ENCODE results near the gene HMGCS2.
"Not testable (repeated sequence)": the region's sequence is repeated elsewhere in the genome, so short reads cannot be mapped to it uniquely, and the experiment has no call there.

Gene HMGCS2

GRCh38 chr1:119786473-119787050 lies 17.9 kb upstream of the HMGCS2 start:
- not testable (repeated sequence) for DNase-seq

GRCh38 chr1:119786046-119786445 lies 17.3 kb upstream of the HMGCS2 start:
- not testable (repeated sequence) for DNase-seq

- DNase-seq: no peak
These were observed 15.6 kb upstream of the HMGCS2 start for GRCh38 chr1:119784191-119784781.

- DNase-seq: no peak
These were observed 14.9 kb upstream of the HMGCS2 start for GRCh38 chr1:119783354-119784185.

GRCh38 chr1:119782631-119783325 lies 14.1 kb upstream of the HMGCS2 start:
- DNase-seq: no peak

- DNase-seq: no peak
These were observed 12.9 kb upstream of the HMGCS2 start for GRCh38 chr1:119781434-119782210.

- no peak for DNase-seq
These were observed 11.2 kb upstream of the HMGCS2 start for GRCh38 chr1:119779869-119780356.

- DNase-seq: no peak
These were observed 10.3 kb upstream of the HMGCS2 start for GRCh38 chr1:119778886-119779560.

- no peak for DNase-seq
These were observed 9.7 kb upstream of the HMGCS2 start for GRCh38 chr1:119778359-119778758.

GRCh38 chr1:119774746-119775490 lies 6.2 kb upstream of the HMGCS2 start:
- DNase-seq: no peak

GRCh38 chr1:119773711-119774241 lies 5.1 kb upstream of the HMGCS2 start:
- DNase-seq: no peak

- DNase-seq: no peak
These were observed 3.6 kb upstream of the HMGCS2 start for GRCh38 chr1:119772298-119772697.

- DNase-seq: no peak
These were observed 3.1 kb upstream of the HMGCS2 start for GRCh38 chr1:119771770-119772169.

- DNase-seq: no peak
These were observed 2.3 kb upstream of the HMGCS2 start for GRCh38 chr1:119771016-119771415.

GRCh38 chr1:119767486-119767885 lies 1.2 kb downstream of the HMGCS2 start:
- DNase-seq: no peak

GRCh38 chr1:119766374-119766794 lies 2.3 kb downstream of the HMGCS2 start:
- DNase-seq: no peak

- DNase-seq: no peak
These were observed 4.5 kb downstream of the HMGCS2 start for GRCh38 chr1:119764220-119764619.

GRCh38 chr1:119762953-119763352 lies 5.8 kb downstream of the HMGCS2 start:
- no peak for DNase-seq

- DNase-seq: no peak
These were observed 6.3 kb downstream of the HMGCS2 start for GRCh38 chr1:119762409-119762808.

- DNase-seq: no peak
These were observed 10.1 kb downstream of the HMGCS2 start for GRCh38 chr1:119758584-119758983.

- DNase-seq: no peak
These were observed 16.1 kb downstream of the HMGCS2 start for GRCh38 chr1:119752592-119752991.
